ENCODE results near the gene MMGT1. TPM values are rescaled to one million over a fixed set of nuclear protein-coding genes. Genes with fewer than 3 reads are reported as not detected.

MMGT1 gene
- total RNA-seq (2022; extraction: Qiagen RNA extraction; ENCODE audit: low read depth): 15.2 to 16.8 TPM (median 15.9 TPM) in 5 replicates

DNA sequence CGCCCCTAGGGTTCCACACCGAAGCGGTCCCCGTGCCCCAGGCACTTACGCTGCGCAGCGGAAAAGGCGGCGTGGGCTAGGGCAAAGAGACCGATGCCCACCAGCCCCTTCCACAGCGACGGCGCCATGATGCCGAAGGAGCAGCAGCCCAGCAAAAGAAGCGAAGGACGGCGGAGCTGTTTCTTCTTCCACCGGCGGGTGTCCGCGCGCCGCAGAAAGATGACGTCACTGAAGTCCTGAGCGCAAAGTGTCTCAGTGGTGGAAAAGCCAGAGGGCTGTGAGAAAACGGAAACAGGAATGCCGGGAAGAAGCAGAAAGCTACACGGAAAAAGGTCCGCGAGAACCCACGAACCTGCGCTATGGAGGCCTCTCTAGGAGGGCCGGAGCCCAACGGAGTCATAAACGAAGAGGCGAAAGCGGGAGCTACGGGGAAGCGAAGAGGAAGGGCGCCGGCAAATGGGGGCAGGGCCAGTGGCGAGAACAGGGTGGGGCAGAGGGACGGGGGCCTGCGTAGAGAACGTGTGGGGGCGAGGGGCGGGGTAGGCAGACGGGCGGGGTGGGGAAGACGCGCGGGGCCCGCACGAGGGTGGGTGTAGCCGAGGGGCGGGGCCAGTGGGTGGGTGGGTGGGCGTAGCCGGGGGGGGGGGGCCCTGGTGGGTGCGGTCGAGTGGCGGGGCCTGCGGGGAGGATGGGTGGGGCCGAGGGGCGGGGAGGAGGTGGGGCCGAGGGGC lies at the start of gene MMGT1:
TSS of gene MMGT1 (minus strand) at position 441 of the 731 bp plus-strand sequence. CDS start at position 128, 313 bp downstream.

GRCh38 chrX:135985157-135985972 lies 11.6 kb upstream of the MMGT1 start, which contains the start of gene SLC9A6:
Gene SLC9A6, plus strand, starts transcription at chrX:135985435. Its CDS starts 224 bp downstream, at chrX:135985659.

Other genes starting within 250 kb of the MMGT1 start
- 0.24 to 0.32 TPM in 2 of 5 replicates, not detected in the others for gene CT45A3, start 205.8 kb downstream of the MMGT1 start, total RNA-seq (2022; extraction: Qiagen RNA extraction; ENCODE audit: low read depth)
- 0.05 TPM in 1 of 5 replicates, not detected in the others for gene CT45A5, start 188.5 kb downstream of the MMGT1 start, total RNA-seq (2022; extraction: Qiagen RNA extraction; ENCODE audit: low read depth)
- gene CT45A6, start 171.2 kb downstream of the MMGT1 start, total RNA-seq (2022; extraction: Qiagen RNA extraction; ENCODE audit: low read depth): not detected in 5 replicates
- 0.07 TPM in 1 of 5 replicates, not detected in the others for gene CT45A2, start 154.0 kb downstream of the MMGT1 start, total RNA-seq (2022; extraction: Qiagen RNA extraction; ENCODE audit: low read depth)
- gene CT45A7, start 136.7 kb downstream of the MMGT1 start, total RNA-seq (2022; extraction: Qiagen RNA extraction; ENCODE audit: low read depth): not detected in 5 replicates
- gene CT45A8, start 119.5 kb downstream of the MMGT1 start, total RNA-seq (2022; extraction: Qiagen RNA extraction; ENCODE audit: low read depth): not detected in 5 replicates
- gene CT45A9, start 102.2 kb downstream of the MMGT1 start, total RNA-seq (2022; extraction: Qiagen RNA extraction; ENCODE audit: low read depth): not detected in 5 replicates
- 0.27 to 0.37 TPM (median 0.29 TPM) in 3 of 5 replicates, not detected in the others for gene CT45A10, start 80.5 kb downstream of the MMGT1 start, total RNA-seq (2022; extraction: Qiagen RNA extraction; ENCODE audit: low read depth)
- 0.02 to 0.07 TPM (median 0.05 TPM) in 3 of 5 replicates, not detected in the others for gene SAGE1, start 80.3 kb downstream of the MMGT1 start, total RNA-seq (2022; extraction: Qiagen RNA extraction; ENCODE audit: low read depth)
- gene SLC9A6, start 11.4 kb upstream of the MMGT1 start, total RNA-seq (2022; extraction: Qiagen RNA extraction; ENCODE audit: low read depth): 6.7 to 8.9 TPM (median 8.3 TPM) in 5 replicates
- gene FHL1, start 173.5 kb upstream of the MMGT1 start, total RNA-seq (2022; extraction: Qiagen RNA extraction; ENCODE audit: low read depth): 17.5 to 22.4 TPM (median 20.5 TPM) in 5 replicates